Loucy (cell line): ENCODE results near the gene GNAL.

ENCODE experiments used
- EZH2phosphoT487 ChIP-seq: fragments of 200-600 bp; IDR thresholded peaks from 2 replicates; pipeline ENCODE4 v1.6.1; 2018; ENCODE audit warnings: antibody characterized with exemption, mild to moderate bottlenecking, moderate library complexity, borderline replicate concordance
- TF ChIP-seq, protein P1 (sequence below): fragments of 200-600 bp; sonication (generic); conservative IDR thresholded peaks from 2 replicates; pipeline ENCODE4 v1.5.1; 2014; ENCODE audit warnings: mild to moderate bottlenecking, antibody characterized with exemption, low read length

DNA sequence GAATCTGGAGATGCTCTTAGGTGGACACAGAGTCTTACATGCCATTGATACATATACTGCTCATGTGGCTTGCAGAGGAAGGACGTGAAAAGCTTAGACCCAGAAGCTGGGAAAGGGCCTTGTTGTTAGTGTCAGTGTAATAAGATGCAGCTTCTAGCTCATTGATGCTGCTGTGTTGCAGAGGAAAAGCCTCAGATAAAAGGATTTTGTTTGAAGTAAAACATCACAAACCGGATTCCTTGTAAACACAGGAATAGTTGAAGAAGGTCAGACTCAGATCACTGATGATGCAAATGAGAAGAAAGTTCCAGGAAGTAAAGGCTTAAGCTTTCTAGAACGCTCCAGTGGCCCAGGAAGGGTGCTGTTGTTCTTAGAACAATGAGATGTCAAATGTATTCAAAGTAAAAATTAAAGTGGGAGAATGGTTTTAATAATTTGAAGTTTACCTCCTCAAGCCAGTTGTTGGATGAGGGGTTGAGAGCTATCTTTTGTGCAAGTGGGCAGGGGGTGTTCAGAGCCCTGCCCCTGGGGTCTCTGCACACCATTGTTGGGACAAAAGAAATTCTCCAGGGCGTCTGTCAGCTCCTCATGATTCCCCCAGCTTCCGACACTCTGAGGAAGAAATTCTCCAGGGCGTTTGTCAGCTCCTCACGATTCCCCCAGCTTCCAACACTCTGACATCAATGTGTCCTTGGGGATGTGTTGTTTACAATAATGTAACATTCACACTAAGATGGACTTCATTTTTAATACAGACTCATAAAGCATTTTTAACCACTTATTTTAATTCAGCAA is 100.8 kb downstream of the GNAL start:
- no peak for TF ChIP-seq EZH2phosphoT487
- TF ChIP-seq, protein P1, sequence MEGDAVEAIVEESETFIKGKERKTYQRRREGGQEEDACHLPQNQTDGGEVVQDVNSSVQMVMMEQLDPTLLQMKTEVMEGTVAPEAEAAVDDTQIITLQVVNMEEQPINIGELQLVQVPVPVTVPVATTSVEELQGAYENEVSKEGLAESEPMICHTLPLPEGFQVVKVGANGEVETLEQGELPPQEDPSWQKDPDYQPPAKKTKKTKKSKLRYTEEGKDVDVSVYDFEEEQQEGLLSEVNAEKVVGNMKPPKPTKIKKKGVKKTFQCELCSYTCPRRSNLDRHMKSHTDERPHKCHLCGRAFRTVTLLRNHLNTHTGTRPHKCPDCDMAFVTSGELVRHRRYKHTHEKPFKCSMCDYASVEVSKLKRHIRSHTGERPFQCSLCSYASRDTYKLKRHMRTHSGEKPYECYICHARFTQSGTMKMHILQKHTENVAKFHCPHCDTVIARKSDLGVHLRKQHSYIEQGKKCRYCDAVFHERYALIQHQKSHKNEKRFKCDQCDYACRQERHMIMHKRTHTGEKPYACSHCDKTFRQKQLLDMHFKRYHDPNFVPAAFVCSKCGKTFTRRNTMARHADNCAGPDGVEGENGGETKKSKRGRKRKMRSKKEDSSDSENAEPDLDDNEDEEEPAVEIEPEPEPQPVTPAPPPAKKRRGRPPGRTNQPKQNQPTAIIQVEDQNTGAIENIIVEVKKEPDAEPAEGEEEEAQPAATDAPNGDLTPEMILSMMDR, result no peak
